GM18868 (cell line): ENCODE data around the gene SH2D3A.

Source experiments
- ATAC-seq: cut with Tn5 transposase; IDR thresholded peaks from one replicate; pipeline ENCODE4 v1.9.1; 2021; ENCODE audit warnings: mild to moderate bottlenecking, moderate library complexity; ENCODE audit not compliant: unreplicated experiment

Gene SH2D3A

GRCh38 chr19:6738787-6739389 lies 28.3 kb downstream of the SH2D3A start:
- ATAC-seq: no peak

GRCh38 chr19:6737873-6738786 lies 29.1 kb downstream of the SH2D3A start:
- peak; percentile 1 for ATAC-seq

GRCh38 chr19:6737284-6737872 lies 29.9 kb downstream of the SH2D3A start, which contains the start of gene GPR108:
Gene GPR108 (minus strand): TSS chr19:6737580. CDS start chr19:6737576, 4 bp downstream.
- peak; percentile 66 for ATAC-seq

GRCh38 chr19:6736917-6737283 lies 30.3 kb downstream of the SH2D3A start:
- ATAC-seq: no peak

GRCh38 chr19:6736169-6736916 lies 30.9 kb downstream of the SH2D3A start:
- no peak for ATAC-seq

DNA sequence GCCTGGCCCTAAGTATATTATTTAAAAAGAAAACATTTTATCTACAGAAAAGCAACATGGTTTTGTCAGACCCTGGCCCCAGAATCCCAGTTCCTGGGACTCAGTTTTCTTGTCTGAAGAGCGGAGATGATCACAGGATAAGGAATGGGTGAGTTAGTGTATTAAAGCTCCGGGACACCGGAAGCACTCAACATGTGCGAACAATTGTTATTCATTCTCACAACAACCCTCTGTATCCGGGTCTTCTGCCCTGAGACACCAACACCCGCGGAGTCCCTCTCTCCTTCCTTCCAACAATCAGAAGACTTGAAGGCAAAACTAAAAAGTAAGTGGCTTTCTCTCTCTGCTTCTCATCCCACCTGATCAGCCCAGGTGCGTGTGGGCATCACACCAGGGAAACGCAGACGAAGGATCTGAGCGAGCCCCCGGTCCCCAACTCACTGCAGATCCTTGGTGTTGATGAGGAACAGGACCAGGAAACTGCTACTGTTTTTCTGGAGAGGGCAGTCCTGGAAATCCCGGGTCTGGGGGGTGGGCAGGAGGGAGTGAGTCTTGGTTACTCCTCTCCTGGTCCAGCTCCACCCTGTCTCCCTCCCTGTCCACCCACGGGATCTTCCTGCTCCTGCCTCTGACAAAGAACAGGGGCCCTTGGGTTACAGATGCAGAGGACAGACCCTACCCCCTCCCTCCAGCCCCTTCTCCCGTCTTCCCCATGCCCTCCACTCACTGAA lies 31.9 kb downstream of the SH2D3A start:
- no peak for ATAC-seq

DNA sequence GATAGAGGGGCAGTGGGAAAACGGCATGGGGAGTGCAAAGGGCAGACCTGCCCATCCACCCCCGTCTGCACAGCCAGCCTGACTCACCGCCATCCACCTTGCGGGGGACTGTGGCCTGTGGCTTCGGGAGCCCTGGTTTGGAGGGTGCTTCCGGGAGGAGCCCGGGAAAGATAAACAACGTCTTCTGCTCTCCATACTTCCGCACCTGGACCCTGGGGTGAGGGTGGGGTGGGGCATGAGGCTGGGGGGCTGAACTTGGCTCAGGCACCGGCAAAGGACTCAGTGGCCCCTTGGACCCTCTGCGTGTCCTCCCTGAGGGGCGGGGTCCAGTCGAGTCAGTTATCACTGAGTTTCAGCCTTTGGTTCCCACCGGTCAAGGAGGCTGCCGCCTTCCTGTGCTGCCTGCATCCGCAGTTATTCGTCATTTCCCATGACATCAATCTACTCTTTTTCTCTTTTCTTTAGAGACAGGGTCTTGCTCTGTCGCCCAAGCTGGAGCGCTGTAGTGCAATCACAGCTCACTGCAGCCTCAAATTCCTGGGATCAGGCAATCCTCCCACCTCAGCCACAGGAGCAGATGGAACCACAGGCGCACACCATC lies 33.0 kb downstream of the SH2D3A start:
- no peak for ATAC-seq

GRCh38 chr19:6733338-6734095 lies 33.7 kb downstream of the SH2D3A start:
- ATAC-seq: no peak

- no peak for ATAC-seq
Measured at GRCh38 chr19:6732803-6733337, 34.4 kb downstream of the SH2D3A start.

GRCh38 chr19:6731822-6732221 lies 35.4 kb downstream of the SH2D3A start:
- no peak for ATAC-seq

- ATAC-seq: no peak
Measured at GRCh38 chr19:6730941-6731670, 36.1 kb downstream of the SH2D3A start.

GRCh38 chr19:6730153-6730804 lies 37.0 kb downstream of the SH2D3A start:
- no peak for ATAC-seq

GRCh38 chr19:6729573-6730152 lies 37.6 kb downstream of the SH2D3A start:
- ATAC-seq: no peak

DNA sequence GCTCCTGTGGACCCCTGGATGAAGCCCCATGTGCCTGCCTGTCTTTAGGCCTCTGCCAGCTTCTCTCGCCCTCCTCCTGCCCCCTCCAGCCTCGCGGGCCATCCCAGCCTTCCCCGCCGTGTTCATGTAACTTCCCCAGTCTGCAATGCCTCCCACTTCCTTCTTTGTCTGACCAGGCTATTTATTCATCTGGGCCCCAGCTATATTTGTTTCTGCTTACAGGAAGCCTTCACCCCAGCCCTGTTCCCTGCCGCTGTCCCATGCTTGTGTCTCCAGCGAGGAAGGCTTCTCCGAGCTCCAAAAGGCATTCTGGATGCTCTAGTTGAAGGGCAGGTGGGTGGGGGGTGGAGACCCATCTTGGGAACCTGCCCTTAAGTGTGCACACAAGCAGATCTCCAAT lies 38.9 kb downstream of the SH2D3A start:
- no peak for ATAC-seq

GRCh38 chr19:6725513-6726231 lies 41.6 kb downstream of the SH2D3A start:
- no peak for ATAC-seq

DNA sequence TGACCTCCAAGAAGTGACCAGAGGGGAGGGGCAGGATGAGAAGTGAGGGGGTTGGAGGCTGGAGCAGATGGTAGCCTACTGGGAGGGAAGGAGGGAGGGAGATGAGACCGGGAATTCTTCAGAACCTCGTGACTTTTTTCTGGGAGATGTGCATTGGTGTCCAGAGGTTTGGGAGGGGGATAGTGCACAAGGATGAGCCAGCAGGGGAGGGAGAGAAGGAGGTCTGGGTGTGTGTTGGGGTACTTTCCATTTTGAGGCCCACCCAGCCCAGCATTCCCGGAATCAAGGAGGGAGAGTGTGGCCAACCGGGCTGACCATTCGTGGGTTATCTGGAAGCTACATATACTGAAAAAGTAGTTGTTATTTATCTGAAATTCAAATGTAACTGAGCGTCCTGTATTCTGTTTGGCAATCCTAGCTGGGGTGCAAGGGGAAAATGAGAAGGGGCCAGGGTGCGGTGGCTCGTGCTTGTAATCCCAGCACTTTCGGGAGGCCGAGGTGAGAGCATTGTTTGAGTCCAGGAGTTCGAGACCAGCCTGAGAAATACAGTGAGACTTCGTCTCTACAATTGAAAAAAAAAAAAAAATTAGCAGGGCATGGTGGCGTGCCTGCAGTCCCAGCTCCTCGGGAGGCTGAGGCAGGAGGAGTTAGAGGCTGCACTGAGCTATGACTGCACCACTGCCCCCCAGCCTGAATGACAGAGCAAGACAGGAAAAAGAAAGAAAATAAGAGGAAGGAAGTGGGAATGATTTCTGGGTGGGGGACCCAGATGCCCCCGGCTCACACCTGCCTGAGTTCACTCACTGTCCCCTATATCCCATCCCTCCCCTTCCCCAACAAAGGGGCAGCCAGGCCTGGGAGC lies 42.4 kb downstream of the SH2D3A start:
- ATAC-seq: no peak
